H9 (cell line): Measurements from ENCODE around the gene PLEKHJ1. TPM values are rescaled to one million over a fixed set of nuclear protein-coding genes. Genes with fewer than 3 reads are reported as not detected.

Experiments
- DNase-seq: peaks from one replicate; pipeline ENCODE4 v3.0.0-alpha.2; 2017
- H2AFZ ChIP-seq: one replicate; pipeline ENCODE4 v1.6.1; 2013; ENCODE audit warnings: mild to moderate bottlenecking, low read length, control low read depth, moderate library complexity
- H2AK5ac ChIP-seq: 2 replicates; pipeline ENCODE4 v1.6.1; 2013; ENCODE audit warnings: low read length, control low read depth, mixed read lengths; ENCODE audit not compliant: insufficient read length
- H2BK120ac ChIP-seq: one replicate; pipeline ENCODE4 v1.6.1; 2013; ENCODE audit warnings: low read depth, mild to moderate bottlenecking, low read length, control low read depth, inconsistent platforms; ENCODE audit not compliant: poor library complexity, severe bottlenecking
- H2BK12ac ChIP-seq: 2 replicates; pipeline ENCODE4 v1.6.1; 2013; ENCODE audit warnings: low read length, control low read depth, mixed read lengths, low read depth; ENCODE audit not compliant: insufficient read length
- H2BK15ac ChIP-seq: 2 replicates; pipeline ENCODE4 v1.6.1; 2013; ENCODE audit warnings: low read depth, low read length, control low read depth
- H2BK20ac ChIP-seq: one replicate; pipeline ENCODE4 v1.6.1; 2013; ENCODE audit warnings: low read depth, mild to moderate bottlenecking, low read length, control low read depth, inconsistent platforms; ENCODE audit not compliant: poor library complexity, severe bottlenecking
- H2BK5ac ChIP-seq: 2 replicates; pipeline ENCODE4 v1.6.1; 2013; ENCODE audit warnings: low read length, control low read depth, mixed read lengths; ENCODE audit not compliant: insufficient read length
- H3K14ac ChIP-seq: 2 replicates; pipeline ENCODE4 v1.6.1; 2013; ENCODE audit warnings: low read length, control low read depth; ENCODE audit not compliant: insufficient read depth
- H3K18ac ChIP-seq: 2 replicates; pipeline ENCODE4 v1.6.1; 2013; ENCODE audit warnings: low read depth, mild to moderate bottlenecking, mixed read lengths, low read length, control low read depth; ENCODE audit not compliant: insufficient read length
- H3K23ac ChIP-seq: 2 replicates; pipeline ENCODE4 v1.6.1; 2013; ENCODE audit warnings: low read length, control low read depth, mixed read lengths, low read depth; ENCODE audit not compliant: insufficient read length
- H3K23me2 ChIP-seq: 2 replicates; pipeline ENCODE4 v1.6.1; 2013; ENCODE audit warnings: low read depth, mild to moderate bottlenecking, mixed read lengths, low read length, control low read depth; ENCODE audit not compliant: insufficient read length, poor library complexity, severe bottlenecking
- H3K27ac ChIP-seq: 2 replicates; pipeline ENCODE4 v1.5.1; 2013; ENCODE audit warnings: low read length, control low read depth, mixed read lengths, low read depth; ENCODE audit not compliant: insufficient read length
- H3K27me3 ChIP-seq: 2 replicates; pipeline ENCODE4 v1.6.1; 2013; ENCODE audit warnings: low read length, control low read depth, inconsistent platforms; ENCODE audit not compliant: insufficient read depth
- H3K4ac ChIP-seq: 2 replicates; pipeline ENCODE4 v1.6.1; 2013; ENCODE audit warnings: low read depth, mild to moderate bottlenecking, control low read depth, inconsistent platforms, low read length, moderate library complexity
- H3K4me1 ChIP-seq: 2 replicates; pipeline ENCODE4 v1.6.1; 2013; ENCODE audit warnings: low read length, control low read depth, inconsistent platforms; ENCODE audit not compliant: insufficient read depth
- H3K4me2 ChIP-seq: 2 replicates; pipeline ENCODE4 v1.6.1; 2013; ENCODE audit warnings: low read length, control low read depth, mixed read lengths; ENCODE audit not compliant: insufficient read length, insufficient read depth
- H3K56ac ChIP-seq: 2 replicates; pipeline ENCODE4 v1.6.1; 2013; ENCODE audit warnings: low read depth, mild to moderate bottlenecking, mixed read lengths, low read length, control low read depth; ENCODE audit not compliant: insufficient read length
- H3K79me1 ChIP-seq: 2 replicates; pipeline ENCODE4 v1.6.1; 2013; ENCODE audit warnings: low read depth, mild to moderate bottlenecking, moderate library complexity, low read length, control low read depth, inconsistent platforms; ENCODE audit not compliant: insufficient read depth, poor library complexity, severe bottlenecking
- H3K79me2 ChIP-seq: 2 replicates; pipeline ENCODE4 v1.6.1; 2013; ENCODE audit warnings: low read length, control low read depth, inconsistent platforms; ENCODE audit not compliant: insufficient read depth
- H3K9ac ChIP-seq: 2 replicates; pipeline ENCODE4 v1.6.1; 2013; ENCODE audit warnings: low read length, control low read depth, mixed read lengths; ENCODE audit not compliant: insufficient read length; ENCODE audit errors: extremely low read depth
- H3K9me3 ChIP-seq: one replicate; pipeline ENCODE4 v1.6.1; 2013; ENCODE audit warnings: low read depth, low read length, inconsistent platforms; ENCODE audit not compliant: control insufficient read depth
- H3T11ph ChIP-seq: one replicate; pipeline ENCODE4 v1.6.1; 2013; ENCODE audit warnings: mild to moderate bottlenecking, low read length, control low read depth, inconsistent platforms
- H4K20me1 ChIP-seq: one replicate; pipeline ENCODE4 v1.6.1; 2013; ENCODE audit not compliant: control insufficient read depth, insufficient read length, insufficient read depth
- H4K5ac ChIP-seq: 2 replicates; pipeline ENCODE4 v1.6.1; 2013; ENCODE audit warnings: low read depth, mild to moderate bottlenecking, mixed read lengths, low read length, control low read depth; ENCODE audit not compliant: insufficient read length
- H4K8ac ChIP-seq: replicated peaks from 2 replicates; pipeline ENCODE4 v1.6.1; 2013; ENCODE audit warnings: low read length, control low read depth, mixed read lengths, low read depth; ENCODE audit not compliant: insufficient read length
- H4K91ac ChIP-seq: 2 replicates; pipeline ENCODE4 v1.6.1; 2013; ENCODE audit warnings: low read depth, mild to moderate bottlenecking, moderate library complexity, mixed read lengths, low read length, control low read depth; ENCODE audit not compliant: insufficient read length
- H3K27ac Mint-ChIP-seq, 3 experiments: 2 replicates in 2 of 3; 3 replicates in 1 of 3; pipeline ENCODE4 v1.8.0; 2020 to 2021; ENCODE audit warnings: mixed read lengths in 3 of 3, mild to moderate bottlenecking in 1 of 3, moderate library complexity in 1 of 3
- H3K27me3 Mint-ChIP-seq: 2 replicates; pipeline ENCODE4 v1.8.0; 2021; ENCODE audit warnings: low read depth, mild to moderate bottlenecking, moderate library complexity, mixed read lengths
- H3K36me3 Mint-ChIP-seq, 3 experiments: 2 replicates in 2 of 3; 3 replicates in 1 of 3; pipeline ENCODE4 v1.8.0; 2020 to 2021; ENCODE audit warnings: low read depth in 3 of 3, mixed read lengths in 3 of 3; ENCODE audit not compliant: insufficient read depth in 1 of 3
- H3K4me1 Mint-ChIP-seq, 2 experiments: 2 replicates each; pipeline ENCODE4 v1.8.0; 2020; ENCODE audit warnings: mixed read lengths in 2 of 2
- H3K4me3 Mint-ChIP-seq, 2 experiments: 2 replicates in 1 of 2; 3 replicates in 1 of 2; pipeline ENCODE4 v1.8.0; 2020 to 2021; ENCODE audit warnings: mild to moderate bottlenecking in 2 of 2, mixed read lengths in 2 of 2, moderate library complexity in 1 of 2
- H3K9me3 Mint-ChIP-seq, 2 experiments: 2 replicates in 1 of 2; 3 replicates in 1 of 2; pipeline ENCODE4 v1.8.0; 2020; ENCODE audit warnings: mild to moderate bottlenecking in 2 of 2, mixed read lengths in 2 of 2, moderate library complexity in 1 of 2
- CTCF ChIP-seq: fragments of 200-600 bp; sonication (generic); conservative IDR thresholded peaks from 3 replicates; pipeline ENCODE4 v1.8.0; 2021; ENCODE audit warnings: antibody characterized with exemption, mild to moderate bottlenecking
- WGBS: extraction: QIAGEN DNeasy Blood & Tissue Kit; methylation state at CpG from one replicate; pipeline ENCODE4 v1.1.7; 2013; ENCODE audit warnings: missing lambda C conversion rate, low lambda C conversion rate, mixed read lengths; ENCODE audit not compliant: insufficient read length; ENCODE audit errors: extremely low coverage; 5-methylcytosine and 5-hydroxymethylcytosine counted together
- total RNA-seq: library from RNA; stranded (reverse); gene quantifications from 2 replicates; pipeline ENCODE4 v1.2.1, GENCODE V29; 2021

The PLEKHJ1 gene
- total RNA-seq, 1 experiment from 2014 or later: 139 TPM

GRCh38 chr19:2253106-2254063, 17.3 kb upstream of the PLEKHJ1 start:
- no peak overlapping the region for H2BK5ac ChIP-seq
- H3K79me2 ChIP-seq: no peaks in the 10 kb centered on the region
- TF ChIP-seq CTCF: peak; percentile 64
- no peak overlapping the region for H3K9ac ChIP-seq
- no peaks in the 10 kb centered on the region for H3K4me1 ChIP-seq
- no peak overlapping the region for H2BK15ac ChIP-seq
- peaks cover 0 to 3% (median 0%) of the 10 kb centered on the region in 3 experiments; a peak in 3 of 7 replicates for H3K36me3 Mint-ChIP-seq
- no peaks in the 10 kb centered on the region for H3K9me3 Mint-ChIP-seq
- H3K27me3 ChIP-seq: no peaks in the 10 kb centered on the region; the same call in 1 of the 2 replicates
- H2BK20ac ChIP-seq: no peak overlapping the region
- no peak overlapping the region for H2AFZ ChIP-seq
- no CpG with 5 or more reads among the region's 77 CpGs for WGBS
- no peaks in the 10 kb centered on the region for H3K79me1 ChIP-seq
- no peak overlapping the region for H3K14ac ChIP-seq
- H3T11ph ChIP-seq: no peak overlapping the region
- no peak overlapping the region for H4K5ac ChIP-seq
- H3K4me1 Mint-ChIP-seq: peaks cover 4% of the 10 kb centered on the region in 2 experiments
- H4K91ac ChIP-seq: no peak overlapping the region
- peak; percentile 79 for DNase-seq
- H3K18ac ChIP-seq: no peak overlapping the region
- H3K4me3 Mint-ChIP-seq: peak overlapping the region; percentile 62 to 85
- H2AK5ac ChIP-seq: no peak overlapping the region
- H3K27me3 Mint-ChIP-seq: peaks cover 14% of the 10 kb centered on the region
- no peak overlapping the region for H2BK120ac ChIP-seq
- no peak overlapping the region for H3K56ac ChIP-seq
- H3K27ac ChIP-seq: no peak overlapping the region
- peak overlapping the region; percentile 58 for H3K4me2 ChIP-seq
- H3K23ac ChIP-seq: no peak overlapping the region
- H2BK12ac ChIP-seq: no peak overlapping the region
- H3K9me3 ChIP-seq: no peaks in the 10 kb centered on the region
- H3K4ac ChIP-seq: no peak overlapping the region
- H3K27ac Mint-ChIP-seq: peak overlapping the region in 2 of 3 experiments; percentile 71 to 95; a peak in 3 of 7 replicates
- no peaks in the 10 kb centered on the region for H4K20me1 ChIP-seq
- H4K8ac ChIP-seq: no peak overlapping the region
- H3K23me2 ChIP-seq: peaks cover 10% of the 10 kb centered on the region
